Mammary epithelial cell (primary cell): Measurements from ENCODE around the gene PGA3.
"Not testable (repeated sequence)": the region's sequence is repeated elsewhere in the genome, so short reads cannot be mapped to it uniquely, and the experiment has no call there.

ENCODE experiments used
- CTCF ChIP-seq, 2 donors: IDR thresholded peaks in 1 of 2; conservative IDR thresholded peaks in 1 of 2; 2 replicates each; pipeline ENCODE4 v1.5.1; 2011 to 2012; ENCODE audit warnings: inconsistent platforms in 2 of 2, low read length in 2 of 2, mild to moderate bottlenecking in 2 of 2, control low read depth in 1 of 2, low read depth in 1 of 2; ENCODE audit not compliant: insufficient read depth in 1 of 2; ENCODE audit errors: extremely low read depth in 1 of 2
- EZH2 ChIP-seq: IDR thresholded peaks from 2 replicates; pipeline ENCODE4 v1.6.1; 2012; ENCODE audit warnings: low read length, inconsistent platforms, borderline replicate concordance

GRCh38 chr11:61180205-61180604 lies 23.1 kb upstream of the PGA3 start:
- not testable (repeated sequence) for TF ChIP-seq EZH2; CTCF (conservative IDR thresholded peaks at IDR 0.05 in 1 of 2, IDR thresholded peaks at IDR 0.05 in 1 of 2; ENCODE audit: extremely low read depth in 1 of 2, insufficient read depth in 1 of 2, low read depth in 1 of 2, low read length in 2 of 2)
